ENCODE results near the gene HECTD3.
"Not testable (repeated sequence)": the region's sequence is repeated elsewhere in the genome, so short reads cannot be mapped to it uniquely, and the experiment has no call there.

HECTD3 gene

DNA sequence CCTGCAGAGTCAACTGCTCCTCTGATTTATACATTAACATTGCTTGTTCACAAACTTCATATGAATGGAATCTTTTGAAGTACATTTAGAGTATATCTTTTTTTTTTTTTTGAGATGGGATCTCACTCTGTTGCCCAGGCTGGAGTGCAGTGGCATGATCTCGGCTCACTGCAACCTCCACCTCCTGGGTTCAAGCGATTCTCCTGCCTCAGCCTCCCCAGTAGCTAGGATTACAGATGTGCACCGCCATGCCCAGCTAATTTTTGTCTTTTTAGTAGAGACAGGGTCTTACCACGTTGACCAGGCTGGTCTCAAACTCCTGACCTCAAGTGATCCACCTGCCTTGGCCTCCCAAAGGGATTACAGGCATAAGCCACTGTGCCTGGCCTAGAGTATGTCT is 33.8 kb downstream of the HECTD3 start:
- not testable (repeated sequence) for H3K4me2 ChIP-seq (ENCODE audit: low read length); H3K27ac ChIP-seq (ENCODE audit: low read depth, low read length); H3K9ac ChIP-seq (ENCODE audit: low read length); H2AFZ ChIP-seq (ENCODE audit: insufficient read depth, low read length, poor library complexity); DNase-seq; H3K27me3 ChIP-seq (ENCODE audit: insufficient read depth, low read length); H3K4ac ChIP-seq (ENCODE audit: low read depth, low read length); H2AK5ac ChIP-seq (ENCODE audit: low read length); H4K91ac ChIP-seq (ENCODE audit: low read depth, low read length); H3K4me3 ChIP-seq (ENCODE audit: low read depth, low read length); H3K18ac ChIP-seq (ENCODE audit: low read length); H2BK5ac ChIP-seq (ENCODE audit: low read depth, low read length, poor library complexity); H4K12ac ChIP-seq (ENCODE audit: low read depth, low read length); H3K23ac ChIP-seq (ENCODE audit: low read length); H2BK120ac ChIP-seq (ENCODE audit: insufficient read depth, low read length, poor library complexity); H3K14ac ChIP-seq (ENCODE audit: low read length); H3K79me1 ChIP-seq (ENCODE audit: low read length); H2BK12ac ChIP-seq (ENCODE audit: low read length); H4K8ac ChIP-seq (ENCODE audit: low read depth, low read length); H3K79me2 ChIP-seq (ENCODE audit: control insufficient read depth, insufficient read depth, low read length, poor library complexity); H3K9me3 ChIP-seq (ENCODE audit: insufficient read depth, low read depth, low read length); H3K4me1 ChIP-seq (ENCODE audit: control insufficient read depth in 1 of 2, insufficient read depth in 2 of 2, low read length in 2 of 2)
- peaks cover 11 to 14% of the 10 kb centered on the region in 2 experiments for H3K36me3 ChIP-seq (ENCODE audit: control insufficient read depth in 1 of 2, insufficient read depth in 2 of 2, low read length in 2 of 2)
- no CpG with 5 or more reads among the region's 4 CpGs for WGBS (ENCODE audit: extremely low coverage, insufficient coverage, insufficient read length)

GRCh38 chr1:44976252-44976651 is 34.9 kb downstream of the HECTD3 start:
- Histone ChIP-seq H3K79me2 (ENCODE audit: control insufficient read depth, insufficient read depth, low read length, poor library complexity) (no peaks in the 10 kb centered on the region), H3K4ac (ENCODE audit: low read depth, low read length) (no peak overlapping the region), H3K79me1 (ENCODE audit: low read length) (no peaks in the 10 kb centered on the region), H3K4me1 (ENCODE audit: control insufficient read depth in 1 of 2, insufficient read depth in 2 of 2, low read length in 2 of 2) (no peaks in the 10 kb centered on the region), H3K27ac (ENCODE audit: low read depth, low read length) (no peak overlapping the region), H3K23ac (ENCODE audit: low read length) (no peak overlapping the region), H4K91ac (ENCODE audit: low read depth, low read length) (no peak overlapping the region), H3K4me2 (ENCODE audit: low read length) (no peak overlapping the region), H2BK12ac (ENCODE audit: low read length) (no peak overlapping the region), H3K9me3 (ENCODE audit: insufficient read depth, low read depth, low read length) (no peaks in the 10 kb centered on the region), H2BK5ac (ENCODE audit: low read depth, low read length, poor library complexity) (no peak overlapping the region), H3K4me3 (ENCODE audit: low read depth, low read length) (no peak overlapping the region), H3K14ac (ENCODE audit: low read length) (no peak overlapping the region), H3K36me3 (ENCODE audit: control insufficient read depth in 1 of 2, insufficient read depth in 2 of 2, low read length in 2 of 2) (peaks cover 13 to 14% of the 10 kb centered on the region in 2 experiments), H3K27me3 (ENCODE audit: insufficient read depth, low read length) (no peaks in the 10 kb centered on the region), H2AK5ac (ENCODE audit: low read length) (no peak overlapping the region), H2AFZ (ENCODE audit: insufficient read depth, low read length, poor library complexity) (no peak overlapping the region), H4K8ac (ENCODE audit: low read depth, low read length) (no peak overlapping the region), H3K9ac (ENCODE audit: low read length) (no peak overlapping the region), H2BK120ac (ENCODE audit: insufficient read depth, low read length, poor library complexity) (no peak overlapping the region), H3K18ac (ENCODE audit: low read length) (no peak overlapping the region), H4K12ac (ENCODE audit: low read depth, low read length) (no peak overlapping the region)
- no CpG with 5 or more reads among the region's 2 CpGs for WGBS (ENCODE audit: extremely low coverage, insufficient coverage, insufficient read length)
- DNase-seq = no peak

- Histone ChIP-seq H2BK12ac (ENCODE audit: low read length) (no peak overlapping the region), H2AK5ac (ENCODE audit: low read length) (no peak overlapping the region), H2BK120ac (ENCODE audit: insufficient read depth, low read length, poor library complexity) (no peak overlapping the region), H3K27me3 (ENCODE audit: insufficient read depth, low read length) (no peaks in the 10 kb centered on the region), H3K23ac (ENCODE audit: low read length) (no peak overlapping the region), H3K9ac (ENCODE audit: low read length) (no peak overlapping the region), H4K8ac (ENCODE audit: low read depth, low read length) (no peak overlapping the region), H3K4me2 (ENCODE audit: low read length) (no peak overlapping the region), H3K4me1 (ENCODE audit: control insufficient read depth in 1 of 2, insufficient read depth in 2 of 2, low read length in 2 of 2) (no peaks in the 10 kb centered on the region), H2AFZ (ENCODE audit: insufficient read depth, low read length, poor library complexity) (no peak overlapping the region), H3K79me2 (ENCODE audit: control insufficient read depth, insufficient read depth, low read length, poor library complexity) (no peaks in the 10 kb centered on the region), H3K79me1 (ENCODE audit: low read length) (no peaks in the 10 kb centered on the region), H3K36me3 (ENCODE audit: control insufficient read depth in 1 of 2, insufficient read depth in 2 of 2, low read length in 2 of 2) (peaks cover 9 to 12% of the 10 kb centered on the region in 2 experiments), H2BK5ac (ENCODE audit: low read depth, low read length, poor library complexity) (no peak overlapping the region), H3K14ac (ENCODE audit: low read length) (no peak overlapping the region), H3K9me3 (ENCODE audit: insufficient read depth, low read depth, low read length) (no peaks in the 10 kb centered on the region), H3K4me3 (ENCODE audit: low read depth, low read length) (no peak overlapping the region), H3K27ac (ENCODE audit: low read depth, low read length) (no peak overlapping the region), H3K18ac (ENCODE audit: low read length) (no peak overlapping the region), H4K91ac (ENCODE audit: low read depth, low read length) (no peak overlapping the region), H3K4ac (ENCODE audit: low read depth, low read length) (no peak overlapping the region), H4K12ac (ENCODE audit: low read depth, low read length) (no peak overlapping the region)
- no CpG with 5 or more reads among the region's 1 CpG for WGBS (ENCODE audit: extremely low coverage, insufficient coverage, insufficient read length)
- DNase-seq = no peak
Observed at GRCh38 chr1:44973645-44974044, 37.5 kb downstream of the HECTD3 start.

DNA sequence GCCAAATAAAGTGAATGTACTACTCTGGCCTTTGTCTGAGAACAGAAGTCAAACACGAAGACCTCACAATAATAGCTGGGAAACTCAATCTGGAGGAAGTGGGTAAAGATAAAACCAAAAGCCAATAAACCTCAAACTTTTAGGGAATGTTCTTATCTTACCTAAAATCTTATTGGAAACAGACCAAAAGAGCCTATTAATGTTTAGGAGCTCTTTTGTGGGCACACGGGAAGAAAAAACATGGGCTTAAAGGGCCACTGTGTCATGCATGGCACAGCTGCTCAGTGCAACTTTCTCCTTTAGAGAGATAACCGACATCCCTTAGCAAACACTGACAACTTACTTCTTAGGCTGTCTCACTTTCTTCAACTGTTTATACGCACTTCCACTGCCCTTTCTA is 40.8 kb downstream of the HECTD3 start:
- H3K4ac ChIP-seq (ENCODE audit: low read depth, low read length) = no peak overlapping the region
- H2BK120ac ChIP-seq (ENCODE audit: insufficient read depth, low read length, poor library complexity) = no peak overlapping the region
- no peak overlapping the region for H3K27ac ChIP-seq (ENCODE audit: low read depth, low read length)
- H3K14ac ChIP-seq (ENCODE audit: low read length) = no peak overlapping the region
- no peak overlapping the region for H2BK5ac ChIP-seq (ENCODE audit: low read depth, low read length, poor library complexity)
- DNase-seq = no peak
- H3K9me3 ChIP-seq (ENCODE audit: insufficient read depth, low read depth, low read length) = no peaks in the 10 kb centered on the region
- H2AFZ ChIP-seq (ENCODE audit: insufficient read depth, low read length, poor library complexity) = no peak overlapping the region
- H4K8ac ChIP-seq (ENCODE audit: low read depth, low read length) = no peak overlapping the region
- no peak overlapping the region for H3K18ac ChIP-seq (ENCODE audit: low read length)
- no peak overlapping the region for H4K12ac ChIP-seq (ENCODE audit: low read depth, low read length)
- H2BK12ac ChIP-seq (ENCODE audit: low read length) = no peak overlapping the region
- H3K4me3 ChIP-seq (ENCODE audit: low read depth, low read length) = no peak overlapping the region
- no peaks in the 10 kb centered on the region for H3K4me1 ChIP-seq (ENCODE audit: control insufficient read depth in 1 of 2, insufficient read depth in 2 of 2, low read length in 2 of 2)
- no CpG with 5 or more reads among the region's 4 CpGs for WGBS (ENCODE audit: extremely low coverage, insufficient coverage, insufficient read length)
- no peak overlapping the region for H2AK5ac ChIP-seq (ENCODE audit: low read length)
- H3K23ac ChIP-seq (ENCODE audit: low read length) = no peak overlapping the region
- H3K9ac ChIP-seq (ENCODE audit: low read length) = no peak overlapping the region
- H4K91ac ChIP-seq (ENCODE audit: low read depth, low read length) = no peak overlapping the region
- no peak overlapping the region for H3K4me2 ChIP-seq (ENCODE audit: low read length)
- H3K79me1 ChIP-seq (ENCODE audit: low read length) = no peaks in the 10 kb centered on the region
- no peaks in the 10 kb centered on the region for H3K27me3 ChIP-seq (ENCODE audit: insufficient read depth, low read length)
- no peaks in the 10 kb centered on the region for H3K79me2 ChIP-seq (ENCODE audit: control insufficient read depth, insufficient read depth, low read length, poor library complexity)
- peaks cover 0 to 3% of the 10 kb centered on the region in 2 experiments for H3K36me3 ChIP-seq (ENCODE audit: control insufficient read depth in 1 of 2, insufficient read depth in 2 of 2, low read length in 2 of 2)
